T follicular helper cell (primary cell): Measurements from ENCODE around the gene CTAGE4.
"Not testable (repeated sequence)": the region's sequence is repeated elsewhere in the genome, so short reads cannot be mapped to it uniquely, and the experiment has no call there.

ENCODE experiments used
- DNase-seq: peaks from one replicate; pipeline ENCODE4 v3.0.0-alpha.2; 2020; ENCODE audit warnings: low read depth

Gene CTAGE4

DNA sequence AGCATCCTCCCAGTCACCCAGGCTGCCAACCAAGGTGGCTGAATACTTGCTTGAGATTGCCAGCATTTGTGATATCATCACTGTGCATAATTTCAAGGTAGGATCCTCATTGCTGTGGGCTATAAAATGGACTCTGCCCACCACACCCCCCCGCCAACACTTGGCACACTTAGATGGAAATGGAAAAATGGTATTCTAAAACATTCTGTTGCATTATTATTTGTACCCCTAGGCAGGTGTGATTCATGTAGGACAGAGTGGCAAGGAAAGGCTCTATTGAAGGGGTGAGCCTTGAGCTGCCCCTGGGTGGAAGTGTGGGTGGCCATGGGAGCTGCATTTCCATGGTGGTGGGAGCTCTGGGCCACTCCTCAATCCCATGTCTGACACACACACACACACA is 35.3 kb downstream of the CTAGE4 start:
- DNase-seq: not testable (repeated sequence)

GRCh38 chr7:144219149-144219548 is 35.9 kb downstream of the CTAGE4 start:
- not testable (repeated sequence) for DNase-seq

GRCh38 chr7:144220531-144220930 is 37.3 kb downstream of the CTAGE4 start:
- DNase-seq: not testable (repeated sequence)

GRCh38 chr7:144223675-144224074 is 40.4 kb downstream of the CTAGE4 start:
- DNase-seq: not testable (repeated sequence)

GRCh38 chr7:144226866-144227265 is 43.6 kb downstream of the CTAGE4 start:
- DNase-seq: not testable (repeated sequence)

DNA sequence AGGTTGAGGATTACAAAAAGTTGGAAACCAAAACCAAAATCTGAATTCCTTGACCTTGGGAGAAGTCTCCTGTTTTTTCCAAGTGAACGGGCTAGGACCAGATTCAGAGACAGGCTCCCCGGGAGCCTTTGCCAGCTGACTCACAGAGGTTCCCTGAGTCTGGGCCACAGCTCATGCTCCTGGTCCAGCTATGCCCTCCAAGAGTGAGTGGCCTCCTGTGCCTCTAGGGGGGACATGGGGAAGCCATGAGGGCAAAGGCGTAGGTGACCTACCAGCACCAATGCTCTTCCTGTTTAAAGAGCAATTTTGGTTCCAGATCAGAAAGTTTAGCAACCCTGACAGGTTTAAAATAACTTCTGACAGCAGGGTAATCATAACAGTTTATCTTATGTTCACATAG is 45.5 kb downstream of the CTAGE4 start:
- DNase-seq: not testable (repeated sequence)

- not testable (repeated sequence) for DNase-seq
These were observed 47.8 kb downstream of the CTAGE4 start for GRCh38 chr7:144231027-144231426.

GRCh38 chr7:144233039-144233438 is 49.8 kb downstream of the CTAGE4 start:
- not testable (repeated sequence) for DNase-seq
